Mesendoderm (in vitro differentiated cells): Measurements from ENCODE around the gene SYNRG.

Experiments
- DNase-seq: peaks from one replicate; pipeline ENCODE4 v3.0.0; 2013
- H2AK5ac ChIP-seq: 2 replicates; pipeline ENCODE4 v1.6.1; 2013; ENCODE audit warnings: low read length, inconsistent platforms
- H2BK120ac ChIP-seq: 2 replicates; pipeline ENCODE4 v1.6.1; 2013; ENCODE audit warnings: low read depth, mild to moderate bottlenecking, low read length, moderate library complexity, mixed read lengths
- H2BK15ac ChIP-seq: replicated peaks from 2 replicates; pipeline ENCODE4 v1.6.1; 2013; ENCODE audit warnings: low read depth, mild to moderate bottlenecking, moderate library complexity
- H2BK5ac ChIP-seq: 2 replicates; pipeline ENCODE4 v1.6.1; 2013; ENCODE audit warnings: low read length, inconsistent platforms
- H3K18ac ChIP-seq: 2 replicates; pipeline ENCODE4 v1.6.1; 2013; ENCODE audit warnings: mild to moderate bottlenecking, low read length, mixed read lengths
- H3K23ac ChIP-seq: one replicate; pipeline ENCODE4 v1.6.1; 2013; ENCODE audit warnings: low read length
- H3K27ac ChIP-seq: 2 replicates; pipeline ENCODE4 v1.5.1; 2013; ENCODE audit warnings: low read depth, mild to moderate bottlenecking, inconsistent platforms, low read length, moderate library complexity
- H3K27me3 ChIP-seq: 2 replicates; pipeline ENCODE4 v1.6.1; 2013; ENCODE audit warnings: low read length, control low read depth, mild to moderate bottlenecking, inconsistent platforms; ENCODE audit not compliant: insufficient read depth, poor library complexity
- H3K36me3 ChIP-seq: 2 replicates; pipeline ENCODE4 v1.6.1; 2013; ENCODE audit warnings: low read length, inconsistent platforms; ENCODE audit not compliant: control insufficient read depth, insufficient read depth
- H3K4ac ChIP-seq: one replicate; pipeline ENCODE4 v1.6.1; 2013; ENCODE audit warnings: low read depth, mild to moderate bottlenecking, low read length, moderate library complexity
- H3K4me1 ChIP-seq: 2 replicates; pipeline ENCODE4 v1.6.1; 2013; ENCODE audit warnings: low read depth, low read length, inconsistent platforms; ENCODE audit not compliant: control insufficient read depth
- H3K4me2 ChIP-seq: 2 replicates; pipeline ENCODE4 v1.6.1; 2013; ENCODE audit warnings: low read length
- H3K4me3 ChIP-seq: 2 replicates; pipeline ENCODE4 v1.5.1; 2013; ENCODE audit warnings: mild to moderate bottlenecking, low read length
- H3K56ac ChIP-seq: one replicate; pipeline ENCODE4 v1.6.1; 2013; ENCODE audit warnings: low read length
- H3K79me1 ChIP-seq: 2 replicates; pipeline ENCODE4 v1.6.1; 2013; ENCODE audit warnings: low read length, inconsistent platforms
- H3K79me2 ChIP-seq: 2 replicates; pipeline ENCODE4 v1.6.1; 2013; ENCODE audit warnings: mild to moderate bottlenecking, low read length; ENCODE audit not compliant: control insufficient read depth, insufficient read depth
- H3K9ac ChIP-seq: 2 replicates; pipeline ENCODE4 v1.6.1; 2013; ENCODE audit warnings: low read length, inconsistent platforms
- H4K5ac ChIP-seq: one replicate; pipeline ENCODE4 v1.6.1; 2013; ENCODE audit warnings: low read length
- H4K8ac ChIP-seq: one replicate; pipeline ENCODE4 v1.6.1; 2013; ENCODE audit warnings: low read depth, mild to moderate bottlenecking, control low read depth, low read length, moderate library complexity
- WGBS: extraction: QIAGEN DNeasy Blood & Tissue Kit; methylation state at CpG from one replicate; pipeline ENCODE4 v1.1.7; 2013; ENCODE audit warnings: low lambda C conversion rate, missing lambda C conversion rate; ENCODE audit not compliant: insufficient coverage; ENCODE audit errors: extremely low coverage; 5-methylcytosine and 5-hydroxymethylcytosine counted together

SYNRG gene

DNA sequence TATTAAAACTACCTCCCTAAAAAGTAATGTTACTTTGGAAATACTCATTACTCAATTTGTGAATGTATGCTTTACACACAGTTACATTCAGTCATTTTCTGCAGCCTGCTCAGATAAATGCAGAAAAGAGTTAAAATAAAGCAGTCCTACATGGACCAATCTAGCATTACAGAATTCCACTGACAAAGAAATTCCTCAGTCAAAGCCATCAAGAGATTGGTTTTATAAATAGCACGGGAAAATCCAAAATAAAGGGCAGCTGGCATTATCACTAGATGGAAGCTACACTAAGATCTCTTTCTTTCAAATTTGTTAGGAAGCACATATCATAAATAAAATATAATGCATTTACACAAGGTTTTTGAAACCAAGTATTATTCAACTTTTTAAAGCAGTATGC lies 61.2 kb downstream of the SYNRG start:
- no CpG with 5 or more reads among the region's 1 CpG for WGBS
- Histone ChIP-seq H3K79me1 (peaks cover 2% of the 10 kb centered on the region), H2BK120ac (no peak overlapping the region), H3K9ac (no peak overlapping the region), H4K8ac (no peak overlapping the region), H3K18ac (no peak overlapping the region), H3K36me3 (peaks cover 2% of the 10 kb centered on the region), H3K27me3 (no peaks in the 10 kb centered on the region), H3K27ac (no peak overlapping the region), H3K56ac (no peak overlapping the region), H3K4me1 (peaks cover 2% of the 10 kb centered on the region), H3K79me2 (no peaks in the 10 kb centered on the region), H4K5ac (no peak overlapping the region), H3K4me3 (no peak overlapping the region), H2AK5ac (no peak overlapping the region), H3K4ac (no peak overlapping the region), H2BK15ac (no peak overlapping the region), H2BK5ac (no peak overlapping the region), H3K23ac (no peak overlapping the region), H3K4me2 (no peak overlapping the region)
- no peak for DNase-seq

DNA sequence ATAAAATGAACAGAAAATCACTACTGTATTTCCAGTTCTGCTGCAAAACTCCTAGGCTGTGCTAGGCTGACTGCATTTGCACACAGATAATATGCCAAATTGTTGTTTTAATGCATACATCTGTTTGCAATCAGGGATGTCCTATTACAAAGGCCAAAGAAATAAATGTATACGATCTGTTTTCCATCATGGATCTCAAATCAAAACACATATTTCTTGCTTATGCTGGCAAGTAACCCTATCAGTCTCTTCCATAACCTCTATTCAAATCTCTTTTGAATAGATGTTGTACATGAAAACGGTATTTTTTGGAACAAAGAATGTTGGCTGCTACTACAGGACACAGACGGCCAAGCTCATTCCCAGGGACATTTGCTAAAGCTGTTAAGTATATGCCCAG lies 62.9 kb downstream of the SYNRG start:
- Histone ChIP-seq H2BK15ac (no peak overlapping the region), H2BK5ac (no peak overlapping the region), H3K18ac (no peak overlapping the region), H3K4me1 (peaks cover 5% of the 10 kb centered on the region), H3K27ac (no peak overlapping the region), H4K5ac (no peak overlapping the region), H3K56ac (no peak overlapping the region), H4K8ac (no peak overlapping the region), H3K27me3 (no peaks in the 10 kb centered on the region), H3K36me3 (no peaks in the 10 kb centered on the region), H3K79me1 (peaks cover 2% of the 10 kb centered on the region), H3K4me2 (no peak overlapping the region), H3K4me3 (no peak overlapping the region), H3K9ac (no peak overlapping the region), H2BK120ac (no peak overlapping the region), H3K23ac (no peak overlapping the region), H3K79me2 (no peaks in the 10 kb centered on the region), H3K4ac (no peak overlapping the region), H2AK5ac (no peak overlapping the region)
- WGBS, result no CpG with 5 or more reads among the region's 3 CpGs
- DNase-seq, result no peak

DNA sequence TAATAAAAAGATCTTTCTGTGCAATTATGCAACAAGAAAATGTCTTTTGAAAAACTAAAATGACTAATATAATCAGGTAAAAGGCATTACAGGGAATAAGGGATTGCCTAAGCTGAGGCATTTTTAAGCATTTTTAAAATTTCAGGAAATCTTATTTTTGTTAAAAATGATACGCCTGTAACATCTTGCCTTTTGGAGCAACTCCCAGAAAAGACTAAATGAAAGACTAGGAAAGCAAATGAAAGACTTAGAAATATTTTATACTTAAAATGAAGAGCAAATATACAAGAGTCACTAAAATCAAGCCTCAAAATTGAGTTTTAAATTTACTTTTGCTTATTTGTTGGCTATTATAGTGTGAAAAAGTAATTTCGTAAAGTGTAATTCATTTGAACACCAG lies 63.7 kb downstream of the SYNRG start:
- WGBS, result no CpG with 5 or more reads among the region's 2 CpGs
- no peak overlapping the region for H4K5ac ChIP-seq
- H3K27me3 ChIP-seq, result no peaks in the 10 kb centered on the region
- H3K36me3 ChIP-seq, result peaks cover 2% of the 10 kb centered on the region
- no peak overlapping the region for H4K8ac ChIP-seq
- H2BK15ac ChIP-seq, result no peak overlapping the region
- no peak overlapping the region for H3K9ac ChIP-seq
- H3K27ac ChIP-seq, result no peak overlapping the region
- H3K4me3 ChIP-seq, result no peak overlapping the region
- H3K4me2 ChIP-seq, result no peak overlapping the region
- no peak overlapping the region for H3K23ac ChIP-seq
- H3K79me1 ChIP-seq, result peaks cover 2% of the 10 kb centered on the region
- H2BK5ac ChIP-seq, result no peak overlapping the region
- DNase-seq, result no peak
- H2BK120ac ChIP-seq, result no peak overlapping the region
- H2AK5ac ChIP-seq, result no peak overlapping the region
- H3K18ac ChIP-seq, result no peak overlapping the region
- H3K4ac ChIP-seq, result no peak overlapping the region
- peaks cover 7% of the 10 kb centered on the region for H3K4me1 ChIP-seq
- no peaks in the 10 kb centered on the region for H3K79me2 ChIP-seq
- no peak overlapping the region for H3K56ac ChIP-seq

DNA sequence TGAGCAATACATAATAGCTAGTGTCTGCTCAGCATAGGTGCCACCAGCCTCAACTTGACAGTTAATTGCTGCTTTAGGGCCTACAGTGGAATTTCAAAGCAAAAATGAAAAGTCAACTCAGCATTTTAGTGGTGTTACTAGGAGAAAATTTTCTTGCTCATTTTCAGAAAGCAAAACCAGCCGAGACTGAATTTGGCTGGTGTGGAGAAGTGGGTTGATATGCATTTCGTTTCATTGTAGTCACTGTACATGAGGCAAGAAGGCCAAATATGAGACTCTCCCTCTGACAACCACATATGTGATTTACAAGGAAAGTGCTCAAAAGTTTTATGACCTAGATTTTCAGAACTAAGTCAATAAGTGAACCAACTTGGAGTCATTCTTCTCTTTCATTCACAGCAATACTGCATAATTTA lies 65.6 kb downstream of the SYNRG start:
- no peak overlapping the region for H4K8ac ChIP-seq
- H2BK120ac ChIP-seq, result no peak overlapping the region
- no peak overlapping the region for H2BK15ac ChIP-seq
- no peak overlapping the region for H3K4me3 ChIP-seq
- no peak overlapping the region for H3K27ac ChIP-seq
- H3K4ac ChIP-seq, result no peak overlapping the region
- no peak overlapping the region for H2AK5ac ChIP-seq
- peaks cover 7% of the 10 kb centered on the region for H3K4me1 ChIP-seq
- H2BK5ac ChIP-seq, result no peak overlapping the region
- no peak overlapping the region for H3K9ac ChIP-seq
- H3K23ac ChIP-seq, result no peak overlapping the region
- no peaks in the 10 kb centered on the region for H3K27me3 ChIP-seq
- whole genome bisulfite sequencing, result no CpG with 5 or more reads among the region's 2 CpGs
- H3K18ac ChIP-seq, result no peak overlapping the region
- H3K79me1 ChIP-seq, result peaks cover 2% of the 10 kb centered on the region
- H3K4me2 ChIP-seq, result no peak overlapping the region
- H4K5ac ChIP-seq, result no peak overlapping the region
- peaks cover 7% of the 10 kb centered on the region for H3K36me3 ChIP-seq
- no peak overlapping the region for H3K56ac ChIP-seq
- no peaks in the 10 kb centered on the region for H3K79me2 ChIP-seq
- no peak for DNase-seq

DNA sequence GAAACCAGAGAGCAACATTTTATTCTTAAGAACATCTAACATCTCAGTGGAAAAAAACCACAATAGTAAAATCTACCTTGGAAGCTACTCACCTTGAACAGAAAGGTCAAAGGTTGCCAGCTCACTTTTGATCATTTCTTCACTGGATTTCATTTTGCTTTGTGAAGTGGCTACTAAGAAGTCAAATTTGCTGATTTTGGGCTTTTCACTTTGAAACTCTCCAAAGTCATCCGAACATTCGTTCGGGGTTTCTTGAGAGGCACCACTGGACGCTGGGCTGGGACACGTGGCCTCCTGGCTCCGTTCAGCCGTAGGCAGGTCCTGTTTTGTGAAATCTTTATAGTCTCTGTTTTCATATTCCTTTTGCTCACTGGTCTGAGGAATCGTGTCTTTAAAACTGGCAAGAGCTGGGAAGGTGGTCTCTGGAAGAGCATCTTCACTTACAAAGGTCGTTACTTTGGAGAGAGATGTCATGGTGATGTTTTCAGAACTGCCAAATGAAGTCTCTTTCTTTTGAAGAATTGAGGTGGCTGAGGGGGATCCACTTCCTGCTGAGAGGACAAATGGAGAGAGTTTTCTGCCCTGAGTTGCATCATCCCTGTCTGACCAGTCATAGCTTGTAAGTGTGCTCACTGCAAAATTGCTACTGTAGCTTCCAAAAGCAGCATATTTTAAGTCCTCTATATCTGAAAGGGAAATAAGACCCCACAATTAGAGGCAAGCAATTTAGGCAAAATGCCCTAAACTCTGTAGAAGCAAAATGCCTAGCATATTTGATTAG lies 67.1 kb downstream of the SYNRG start:
- H4K8ac ChIP-seq, result no peak overlapping the region
- H3K18ac ChIP-seq, result peak overlapping the region; percentile 64
- no peaks in the 10 kb centered on the region for H3K79me2 ChIP-seq
- no peak overlapping the region for H3K23ac ChIP-seq
- peaks cover 2% of the 10 kb centered on the region for H3K79me1 ChIP-seq
- peaks cover 7% of the 10 kb centered on the region for H3K36me3 ChIP-seq
- peak overlapping the region; percentile 28 for H2BK5ac ChIP-seq
- no CpG with 5 or more reads among the region's 9 CpGs for WGBS
- H2BK120ac ChIP-seq, result peak overlapping the region; percentile 92
- H3K4me3 ChIP-seq, result no peak overlapping the region
- no peak overlapping the region for H4K5ac ChIP-seq
- H2BK15ac ChIP-seq, result no peak overlapping the region
- no peak overlapping the region for H2AK5ac ChIP-seq
- no peaks in the 10 kb centered on the region for H3K27me3 ChIP-seq
- no peak overlapping the region for H3K56ac ChIP-seq
- peak; percentile 79 for DNase-seq
- no peak overlapping the region for H3K4me2 ChIP-seq
- H3K4me1 ChIP-seq, result peaks cover 7% of the 10 kb centered on the region
- no peak overlapping the region for H3K4ac ChIP-seq
- H3K9ac ChIP-seq, result no peak overlapping the region
- peak overlapping the region; percentile 58 for H3K27ac ChIP-seq
